ENCODE measurements around the gene PLA2G2F.

GRCh38 chr1:20189664-20190063, 50.5 kb downstream of the PLA2G2F start:
- TF ChIP-seq CTCF (IDR thresholded peaks at IDR 0.05) (no peak), EP300 (IDR thresholded peaks at IDR 0.05) (no peak), POLR2AphosphoS5 (IDR thresholded peaks at IDR 0.05) (no peak)
